Astrocyte of the spinal cord (primary cell): ENCODE results near the gene TMEM176B.

Source experiments
- DNase-seq: peaks from one replicate; pipeline ENCODE4 v3.0.0; 2011; ENCODE audit warnings: low read depth, low spot score
- H3K4me3 ChIP-seq: 2 replicates; pipeline ENCODE4 v1.5.1; 2011; ENCODE audit warnings: low read depth, mild to moderate bottlenecking, low read length, moderate library complexity
- CTCF ChIP-seq: IDR thresholded peaks from 2 replicates; pipeline ENCODE4 v1.5.1; 2012; ENCODE audit warnings: low read depth, mild to moderate bottlenecking, low read length, inconsistent platforms
- in situ Hi-C: cut with HindIII; loops from 2 replicates; pipeline ENCODE4 v1.10.0; 2017; ENCODE audit warnings: low sequenced_read_pairs

Gene TMEM176B

GRCh38 chr7:150799741-150800580 is at the start of gene TMEM176B:
Gene TMEM176B, minus strand, starts transcription at chr7:150800364. Its CDS starts 3,795 bp downstream, at chr7:150796569.
- no peak within 1 kb of the TSS for H3K4me3 ChIP-seq
- in situ Hi-C loops, result no loop called here

GRCh38 chr7:150849204-150849775 is 49.1 kb upstream of the TMEM176B start:
- DNase-seq, result no peak
- TF ChIP-seq CTCF, result no peak
- in situ Hi-C loops, result no loop called here

More at GRCh38 chr7:150799741-150800580, at the start of gene TMEM176B:
- TF ChIP-seq CTCF, result no peak
- DNase-seq, result no peak

GRCh38 chr7:150848561-150849115 is 48.5 kb upstream of the TMEM176B start:
- H3K4me3 ChIP-seq, result no peak overlapping the region
- DNase-seq, result no peak
- in situ Hi-C loops, result no loop called here
- TF ChIP-seq CTCF, result no peak

More at GRCh38 chr7:150849204-150849775, 49.1 kb upstream of the TMEM176B start:
- H3K4me3 ChIP-seq, result no peak overlapping the region

GRCh38 chr7:150848111-150848510 is 47.9 kb upstream of the TMEM176B start:
- no peak for DNase-seq
- no peak overlapping the region for H3K4me3 ChIP-seq
- TF ChIP-seq CTCF, result no peak
- in situ Hi-C loops, result no loop called here

- no peak overlapping the region for H3K4me3 ChIP-seq
- DNase-seq, result no peak
- in situ Hi-C loops, result no loop called here
- no peak for TF ChIP-seq CTCF
These were observed 47.4 kb upstream of the TMEM176B start for GRCh38 chr7:150847536-150847935.

GRCh38 chr7:150846291-150847115 is 46.3 kb upstream of the TMEM176B start:
- H3K4me3 ChIP-seq, result no peak overlapping the region
- in situ Hi-C loops, result no loop called here
- TF ChIP-seq CTCF, result no peak
- no peak for DNase-seq
